Measurements from ENCODE around the gene USP48.

Gene USP48

GRCh38 chr1:21743476-21743875 lies 39.5 kb downstream of the USP48 start:
- DNase-seq: no peak

DNA sequence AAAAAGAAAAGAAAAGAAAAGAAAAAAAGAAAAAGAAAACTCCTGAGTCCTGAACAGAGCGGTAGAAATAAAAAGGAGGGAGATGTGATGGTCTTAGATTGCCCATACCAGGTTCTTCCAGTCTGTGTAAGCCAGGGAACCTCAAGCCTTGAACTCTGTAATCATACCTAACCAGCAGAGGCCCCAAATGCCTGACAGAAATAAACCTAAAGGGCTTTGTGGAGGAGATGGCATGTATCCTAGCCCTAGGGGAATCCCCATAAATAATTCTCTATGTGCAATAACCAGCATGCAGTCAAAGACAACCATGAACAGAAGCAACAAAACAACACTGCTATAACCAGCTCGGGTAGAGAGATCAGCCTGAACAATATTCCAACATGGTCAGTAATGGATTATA lies 40.4 kb downstream of the USP48 start:
- DNase-seq: no peak

- no peak for DNase-seq
These were observed 41.7 kb downstream of the USP48 start for GRCh38 chr1:21741206-21741605.

GRCh38 chr1:21736876-21737275 lies 46.1 kb downstream of the USP48 start:
- DNase-seq: no peak

DNA sequence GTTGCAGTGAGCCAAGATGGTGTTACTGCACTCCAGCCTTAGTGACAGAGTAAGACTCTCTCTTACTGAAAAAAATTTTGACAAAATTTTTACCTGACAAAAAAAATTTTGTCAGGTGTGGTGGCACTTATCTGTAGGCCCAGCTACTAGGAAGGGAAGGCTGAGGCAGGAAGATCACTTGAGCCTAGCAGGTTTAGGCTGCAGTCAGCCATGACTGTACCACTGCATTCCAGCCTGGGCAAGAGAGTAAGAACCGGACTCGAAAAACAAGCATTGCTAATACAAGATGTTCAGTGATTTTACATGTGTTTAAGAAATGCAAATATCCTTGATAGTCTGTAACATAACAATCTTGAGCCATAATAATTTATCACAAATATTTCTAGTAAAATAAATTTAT lies 46.9 kb downstream of the USP48 start:
- no peak for DNase-seq

GRCh38 chr1:21734526-21734925 lies 48.4 kb downstream of the USP48 start:
- DNase-seq: no peak

DNA sequence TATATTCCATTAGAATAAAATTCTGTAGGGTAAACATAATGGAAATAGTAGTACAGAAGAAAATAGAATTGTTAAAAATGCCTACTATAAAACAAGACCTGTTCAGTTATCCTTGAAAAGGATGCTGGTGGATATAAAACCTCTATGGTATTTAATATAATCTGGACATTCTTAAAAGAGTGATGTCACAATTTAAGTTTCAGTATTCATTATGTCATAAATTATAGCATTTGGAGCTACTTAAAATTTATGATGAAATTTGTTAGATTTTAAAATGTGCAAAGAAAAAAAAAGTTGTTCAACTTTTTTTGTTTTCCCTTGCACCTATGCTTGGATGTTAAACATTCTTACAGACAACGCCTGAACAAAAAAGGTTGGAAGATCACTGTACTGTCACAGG lies 50.3 kb downstream of the USP48 start:
- no peak for DNase-seq

- DNase-seq: no peak
These were observed 57.1 kb downstream of the USP48 start for GRCh38 chr1:21725748-21726392.

GRCh38 chr1:21724570-21724969 lies 58.4 kb downstream of the USP48 start:
- no peak for DNase-seq

- DNase-seq: no peak
These were observed 58.9 kb downstream of the USP48 start for GRCh38 chr1:21724098-21724497.

DNA sequence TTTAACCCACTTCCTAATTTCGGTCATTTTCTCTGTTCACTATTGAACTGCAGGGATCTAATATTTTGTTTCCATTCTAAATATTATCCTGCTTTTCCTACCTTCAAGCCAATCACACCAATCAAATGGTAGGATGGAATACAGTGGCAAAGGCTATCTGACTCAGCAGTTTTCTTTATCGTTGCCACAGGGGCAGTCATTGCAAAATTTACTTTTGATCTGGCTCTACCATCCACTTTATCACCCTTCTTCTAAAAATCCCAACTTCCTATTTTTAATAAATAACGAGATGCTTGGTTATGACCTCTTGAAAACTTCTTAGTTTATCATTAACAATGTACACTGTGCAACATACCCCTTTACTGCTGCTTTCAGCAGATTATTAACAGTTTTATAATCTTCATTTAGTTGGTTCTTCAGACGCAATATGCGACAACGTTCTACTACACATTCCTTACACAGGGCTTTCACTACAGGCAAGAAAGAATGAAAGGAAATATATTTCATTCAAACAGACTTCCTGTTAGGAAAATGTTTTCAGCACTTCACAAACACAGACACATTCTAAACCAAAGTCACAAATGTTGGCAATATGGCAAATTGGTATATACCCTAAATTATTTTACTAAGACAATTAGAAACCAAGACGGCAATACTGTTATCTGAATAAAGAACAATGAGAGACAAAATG lies 61.5 kb downstream of the USP48 start:
- no peak for DNase-seq

GRCh38 chr1:21716169-21716568 lies 66.8 kb downstream of the USP48 start:
- no peak for DNase-seq

- no peak for DNase-seq
These were observed 75.1 kb downstream of the USP48 start for GRCh38 chr1:21707891-21708290.

- no peak for DNase-seq
These were observed 75.7 kb downstream of the USP48 start for GRCh38 chr1:21707086-21707840.

- no peak for DNase-seq
These were observed 76.7 kb downstream of the USP48 start for GRCh38 chr1:21706151-21706835.

GRCh38 chr1:21705303-21705980 lies 77.5 kb downstream of the USP48 start:
- DNase-seq: no peak

GRCh38 chr1:21704145-21704544 lies 78.8 kb downstream of the USP48 start:
- DNase-seq: no peak

DNA sequence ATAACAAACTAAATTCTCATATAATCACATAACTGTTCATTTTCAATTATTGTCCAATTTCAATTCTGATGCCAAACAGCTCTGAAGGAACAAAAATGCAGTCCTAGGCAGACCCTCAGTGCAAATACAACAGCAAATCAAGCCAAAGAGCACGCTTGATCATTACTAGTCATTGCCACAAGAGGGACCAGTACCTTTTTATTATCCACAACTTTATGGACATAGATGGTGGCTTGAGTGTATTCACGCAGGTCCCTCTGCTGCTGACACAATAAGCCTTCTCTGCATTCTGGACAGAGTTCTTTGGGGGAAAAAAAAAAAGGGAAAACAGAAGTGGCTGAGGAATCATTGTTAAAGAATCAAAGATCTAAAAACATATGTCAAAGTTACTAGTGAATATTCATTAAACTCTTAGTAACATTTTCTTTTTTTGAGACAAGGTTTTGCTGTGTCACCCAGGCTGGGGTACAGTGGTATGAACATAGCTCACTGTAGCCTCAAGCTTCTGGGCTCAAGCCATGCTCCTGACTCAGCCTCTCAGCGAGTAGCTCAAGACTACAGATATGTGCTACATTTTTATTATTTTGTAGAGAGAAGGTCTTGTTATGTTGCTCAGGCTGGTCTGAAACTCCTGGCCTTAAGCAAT lies 79.5 kb downstream of the USP48 start:
- DNase-seq: no peak

- DNase-seq: no peak
These were observed 80.2 kb downstream of the USP48 start for GRCh38 chr1:21702780-21703179.

DNA sequence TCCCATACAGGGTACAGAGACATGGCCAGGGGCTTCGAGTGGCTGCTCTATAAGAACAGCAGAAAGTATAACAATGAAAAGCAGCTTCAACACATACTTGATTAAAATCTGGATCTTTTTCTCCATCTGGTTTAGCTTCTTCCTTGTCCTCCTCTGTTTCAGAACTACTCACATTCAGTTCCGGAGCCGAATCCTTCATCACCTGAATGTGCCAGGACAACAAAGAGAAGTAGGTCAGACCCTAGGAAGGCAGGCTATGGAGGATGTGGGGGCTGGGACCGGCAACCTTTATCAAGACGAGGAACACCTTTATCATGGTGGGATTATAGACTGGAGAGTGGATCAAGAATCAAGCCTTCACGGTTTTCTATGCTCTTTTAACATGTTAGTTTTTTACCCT lies 81.5 kb downstream of the USP48 start:
- DNase-seq: no peak

GRCh38 chr1:21700094-21700493 lies 82.9 kb downstream of the USP48 start:
- DNase-seq: no peak

- no peak for DNase-seq
These were observed 86.0 kb downstream of the USP48 start for GRCh38 chr1:21696931-21697330.

Data from activated CD4-positive, alpha-beta T cell treated with anti-CD3 and anti-CD28 coated beads, Interleukin-2, Interleukin-6, amounts not matched to agents 100 ng/mL and 50 ng/mL, durations not matched to agents 16 hours and 8 hours (primary cell).